ENCODE data around the gene CCNDBP1. TPM values are rescaled to one million over a fixed set of nuclear protein-coding genes. Genes with fewer than 3 reads are reported as not detected.
"Not testable (repeated sequence)": the region's sequence is repeated elsewhere in the genome, so short reads cannot be mapped to it uniquely, and the experiment has no call there.

The CCNDBP1 gene
- total RNA-seq, 6 experiments from 2014 or later = 20.2 to 30.5 (median 22.9) TPM

DNA sequence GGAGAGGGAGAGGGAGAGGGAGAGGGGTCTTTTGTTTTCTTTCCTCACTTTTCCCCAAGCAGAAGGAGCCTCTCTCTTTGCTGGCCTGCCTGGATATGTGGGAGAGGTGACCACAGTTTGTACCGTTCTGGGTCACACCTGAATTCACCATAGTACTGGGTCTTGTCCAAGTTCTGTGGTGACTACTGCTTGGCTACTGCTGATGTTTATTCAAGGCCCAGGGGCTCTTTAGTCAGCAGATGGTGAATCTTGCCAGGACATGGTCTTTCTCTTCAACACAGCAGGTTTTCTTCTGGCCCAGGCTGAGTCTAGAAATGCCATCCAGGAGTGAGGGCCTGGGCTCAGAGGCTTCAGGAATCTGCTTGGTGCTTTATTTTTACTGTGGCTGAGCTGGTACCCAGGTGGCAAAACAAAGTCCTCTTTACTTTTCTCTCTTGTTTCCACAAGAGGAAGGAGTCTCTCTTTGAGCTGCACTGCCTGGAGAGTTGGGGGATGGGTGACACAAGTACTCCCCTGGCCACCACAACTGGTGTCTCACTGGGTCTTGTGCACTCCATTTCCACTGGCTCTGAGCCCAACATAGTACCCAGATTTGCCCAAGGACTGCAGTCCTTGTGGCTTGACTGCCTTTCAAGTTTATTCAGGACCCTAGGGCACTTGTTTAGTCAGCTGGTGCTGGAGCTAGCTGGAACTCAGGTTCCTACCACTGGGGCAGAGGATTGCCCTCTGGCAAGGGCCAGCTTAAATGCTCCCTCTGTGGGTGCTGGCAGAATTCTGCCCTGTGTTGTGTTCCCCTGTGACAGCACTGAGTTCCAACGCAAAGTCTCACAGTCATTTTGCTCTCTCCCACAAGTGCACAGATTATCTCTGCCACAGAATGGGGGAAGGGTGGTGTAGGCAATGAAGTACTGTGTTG lies 16.8 kb upstream of the CCNDBP1 start:
- no peaks in the 10 kb centered on the region for H3K4me1 ChIP-seq
- H3K27me3 ChIP-seq = no peaks in the 10 kb centered on the region
- no peak overlapping the region for H3K4me3 ChIP-seq
- 50% methylated on average over 1 of the region's 2 CpGs for WGBS (ENCODE audit: insufficient coverage, low coverage, low lambda C conversion rate, missing lambda C conversion rate)
- intact Hi-C loops (cut with DNase I) = no loop called here
- no peak for TF ChIP-seq POLR2A (IDR thresholded peaks at IDR 0.05)
- TF ChIP-seq, protein P1, sequence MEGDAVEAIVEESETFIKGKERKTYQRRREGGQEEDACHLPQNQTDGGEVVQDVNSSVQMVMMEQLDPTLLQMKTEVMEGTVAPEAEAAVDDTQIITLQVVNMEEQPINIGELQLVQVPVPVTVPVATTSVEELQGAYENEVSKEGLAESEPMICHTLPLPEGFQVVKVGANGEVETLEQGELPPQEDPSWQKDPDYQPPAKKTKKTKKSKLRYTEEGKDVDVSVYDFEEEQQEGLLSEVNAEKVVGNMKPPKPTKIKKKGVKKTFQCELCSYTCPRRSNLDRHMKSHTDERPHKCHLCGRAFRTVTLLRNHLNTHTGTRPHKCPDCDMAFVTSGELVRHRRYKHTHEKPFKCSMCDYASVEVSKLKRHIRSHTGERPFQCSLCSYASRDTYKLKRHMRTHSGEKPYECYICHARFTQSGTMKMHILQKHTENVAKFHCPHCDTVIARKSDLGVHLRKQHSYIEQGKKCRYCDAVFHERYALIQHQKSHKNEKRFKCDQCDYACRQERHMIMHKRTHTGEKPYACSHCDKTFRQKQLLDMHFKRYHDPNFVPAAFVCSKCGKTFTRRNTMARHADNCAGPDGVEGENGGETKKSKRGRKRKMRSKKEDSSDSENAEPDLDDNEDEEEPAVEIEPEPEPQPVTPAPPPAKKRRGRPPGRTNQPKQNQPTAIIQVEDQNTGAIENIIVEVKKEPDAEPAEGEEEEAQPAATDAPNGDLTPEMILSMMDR (IDR thresholded peaks at IDR 0.05) = no peak
- peaks cover 0 to 8% (median 2%) of the 10 kb centered on the region in 4 donors for H3K36me3 ChIP-seq
- no peak overlapping the region for H3K27ac ChIP-seq
- H3K9me3 ChIP-seq = no peaks in the 10 kb centered on the region
- ATAC-seq = peak in 3 of 4 donors; percentile 29 to 83 (median 72)
- DNase-seq = no peak

DNA sequence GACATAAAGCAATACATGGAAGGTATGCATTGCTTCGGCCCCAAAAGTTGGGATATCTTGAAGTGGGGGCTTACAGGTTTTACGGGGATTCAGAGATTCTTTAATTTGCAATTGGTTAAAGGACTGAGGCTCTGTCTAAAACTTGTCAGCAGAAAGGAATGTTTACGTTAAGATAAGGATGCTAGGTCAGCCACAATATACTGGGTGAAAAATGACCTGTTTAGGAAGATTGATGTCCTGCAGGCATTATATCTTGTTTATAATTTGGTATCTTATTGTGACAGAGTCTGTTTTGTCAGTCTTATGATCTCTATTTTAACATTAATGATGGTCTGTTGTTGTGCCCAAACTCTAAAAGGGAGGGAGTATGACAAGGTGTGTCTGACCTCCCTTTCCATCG lies 15.3 kb upstream of the CCNDBP1 start:
- DNase-seq = no peak
- Histone ChIP-seq H3K4me3 (no peak overlapping the region), H3K36me3 (peaks cover 0 to 4% (median 3%) of the 10 kb centered on the region in 4 donors), H3K9me3 (no peaks in the 10 kb centered on the region), H3K4me1 (no peaks in the 10 kb centered on the region), H3K27ac (no peak overlapping the region), H3K27me3 (no peaks in the 10 kb centered on the region)
- TF ChIP-seq POLR2A (IDR thresholded peaks at IDR 0.05) = no peak
- TF ChIP-seq, protein P1 (IDR thresholded peaks at IDR 0.05) = no peak
- ATAC-seq = no peak
- intact Hi-C loops (cut with DNase I) = no loop called here
- WGBS (ENCODE audit: insufficient coverage, low coverage, low lambda C conversion rate, missing lambda C conversion rate) = 86% methylated on average over 4 of the region's 4 CpGs

DNA sequence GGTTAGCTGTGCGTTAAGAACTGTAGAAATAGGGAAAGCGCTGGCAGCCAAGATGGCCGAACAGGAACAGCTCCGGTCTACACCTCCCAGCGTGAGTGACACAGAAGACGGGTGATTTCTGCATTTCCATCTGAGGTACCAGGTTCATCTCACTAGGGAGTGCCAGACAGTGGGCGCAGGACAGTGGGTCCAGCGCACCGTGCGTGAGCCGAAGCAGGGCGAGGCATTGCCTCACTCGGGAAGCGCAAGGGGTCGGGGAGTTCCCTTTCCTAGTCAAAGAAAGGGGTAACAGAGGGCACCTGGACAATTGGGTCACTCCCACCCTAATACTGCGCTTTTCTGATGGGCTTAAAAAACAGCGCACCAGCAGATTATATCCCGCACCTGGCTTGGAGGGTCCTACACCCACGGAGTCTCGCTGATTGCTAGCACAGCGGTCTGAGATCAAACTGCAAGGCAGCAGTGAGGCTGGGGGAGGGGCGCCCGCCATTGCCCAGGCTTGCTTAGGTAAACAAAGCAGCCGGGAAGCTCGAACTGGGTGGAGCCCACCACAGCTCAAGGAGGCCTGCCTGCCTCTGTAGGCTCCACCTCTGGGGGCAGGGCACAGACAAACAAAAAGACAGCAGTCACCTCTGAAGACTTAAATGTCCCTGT lies 9.4 kb upstream of the CCNDBP1 start:
- not testable (repeated sequence) for ATAC-seq, DNase-seq
- 95% methylated on average over 7 of the region's 25 CpGs for whole genome bisulfite sequencing (ENCODE audit: insufficient coverage, low coverage, low lambda C conversion rate, missing lambda C conversion rate)

DNA sequence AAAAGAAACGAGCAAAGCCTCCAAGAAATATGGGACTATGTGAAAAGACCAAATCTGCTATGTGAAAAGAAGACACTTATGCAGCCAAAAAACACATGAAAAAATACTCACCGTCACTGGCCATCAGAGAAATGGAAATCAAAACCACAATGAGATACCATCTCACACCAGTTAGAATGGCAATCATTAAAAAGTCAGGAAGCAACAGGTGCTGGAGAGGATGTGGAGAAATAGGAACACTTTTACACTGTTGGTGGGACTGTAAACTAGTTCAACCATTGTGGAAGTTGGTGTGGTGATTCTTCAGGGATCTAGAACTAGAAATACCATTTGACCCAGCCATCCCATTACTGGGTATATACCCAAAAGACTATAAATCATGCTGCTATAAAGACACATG lies 8.1 kb upstream of the CCNDBP1 start:
- WGBS (ENCODE audit: insufficient coverage, low coverage, low lambda C conversion rate, missing lambda C conversion rate) = 93% methylated on average over 2 of the region's 2 CpGs
- intact Hi-C loops (cut with DNase I); H3K4me1 ChIP-seq; DNase-seq; H3K27ac ChIP-seq; H3K27me3 ChIP-seq; H3K9me3 ChIP-seq; H3K4me3 ChIP-seq; ATAC-seq; H3K36me3 ChIP-seq: not testable (repeated sequence)

More for the DNA sequence above, 9.4 kb upstream of the CCNDBP1 start:
- H3K4me1 ChIP-seq; H3K4me3 ChIP-seq; H3K27me3 ChIP-seq; intact Hi-C loops (cut with DNase I); H3K36me3 ChIP-seq; H3K27ac ChIP-seq; H3K9me3 ChIP-seq: not testable (repeated sequence)

DNA sequence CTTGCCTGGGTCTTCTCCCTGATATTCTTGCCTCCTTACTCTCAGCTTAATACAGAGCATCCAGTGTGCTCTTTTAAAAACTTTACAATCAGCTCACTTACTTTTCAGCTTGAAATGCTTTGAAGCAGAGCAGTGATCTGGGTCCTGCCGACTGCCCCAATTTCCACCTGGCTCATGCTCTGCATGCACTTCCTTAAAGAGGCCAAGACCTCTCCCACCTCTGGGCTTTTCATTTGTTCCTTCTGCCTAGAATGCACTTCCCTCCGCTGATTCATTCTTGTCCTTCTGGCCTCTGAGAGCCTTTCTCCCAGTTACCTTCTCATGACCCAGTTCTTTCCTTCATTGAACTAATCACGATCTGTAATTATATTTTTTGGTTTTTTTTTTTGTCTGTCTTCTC lies 1.9 kb upstream of the CCNDBP1 start:
- Histone ChIP-seq H3K9me3 (no peaks in the 10 kb centered on the region), H3K36me3 (no peaks in the 10 kb centered on the region), H3K4me1 (peaks cover 0 to 7% (median 3%) of the 10 kb centered on the region in 4 donors), H3K27ac (no peak overlapping the region), H3K27me3 (no peaks in the 10 kb centered on the region), H3K4me3 (no peak overlapping the region)
- TF ChIP-seq, protein P1 (IDR thresholded peaks at IDR 0.05) = no peak
- no peak for TF ChIP-seq POLR2A (IDR thresholded peaks at IDR 0.05)
- 78% methylated on average over 3 of the region's 3 CpGs for WGBS (ENCODE audit: insufficient coverage, low coverage, low lambda C conversion rate, missing lambda C conversion rate)
- no peak for ATAC-seq
- intact Hi-C loops (cut with DNase I) = no loop called here
- DNase-seq = no peak
